HepG2 (cell line): ENCODE results near the gene RXFP1. TPM values are rescaled to one million over a fixed set of nuclear protein-coding genes. Genes with fewer than 3 reads are reported as not detected.

ENCODE experiments used
- ATAC-seq: fragments of 200-7000 bp; cut with Tn5 transposase; 3 replicates; pipeline ENCODE4 v1.9.1; 2020; ENCODE audit warnings: mild to moderate bottlenecking, moderate library complexity
- BruUV-seq: library from RNA; stranded (reverse); fragments of 400-500 nt; replicated peaks from 2 replicates; lab custom pipeline; 2021; lab: Mats Ljungman, UMichigan
- CTCF ChIA-PET: fragments of 300-600 bp; formaldehyde crosslinking; extraction: SDS; loops from one replicate; lab custom pipeline; 2021; ENCODE audit warnings: low total read pairs, inconsistent platforms, low intra/inter-chr PET ratio; lab: Yijun Ruan, JAX
- POLR2A ChIA-PET: fragments of 350-600 bp; sonication (Branson Sonifier 250); formaldehyde crosslinking; loops from one replicate; lab custom pipeline; 2020; ENCODE audit warnings: antibody characterized with exemption, inconsistent platforms; lab: Yijun Ruan, JAX
- DNase-seq: peaks from one replicate; pipeline ENCODE4 v3.0.0-alpha.2; 2015; ENCODE audit warnings: low spot score
- FAIRE-seq: peaks from 3 replicates; lab custom pipeline; 2011; peaks lifted over from hg19 to GRCh38; lab: Jason Lieb, UNC
- H2AFZ ChIP-seq: one replicate; pipeline ENCODE4 v1.6.1; 2011; ENCODE audit warnings: low read length, inconsistent platforms
- H3K27ac ChIP-seq: fragments of 300-600 bp; 3 replicates; pipeline ENCODE4 v1.8.0; 2011; ENCODE audit warnings: mixed run types, mild to moderate bottlenecking, mixed read lengths, low read length, inconsistent platforms; ENCODE audit not compliant: insufficient read depth; ENCODE audit errors: extremely low read length
- H3K27me3 ChIP-seq, 2 experiments: fragments of 200-600 bp in 1 of 2; 2 replicates in 1 of 2; 3 replicates in 1 of 2; pipeline versions ENCODE4 v1.6.0 to v1.8.0; 2011; ENCODE audit warnings: low read length in 2 of 2, mild to moderate bottlenecking in 2 of 2, moderate library complexity in 2 of 2, inconsistent platforms in 1 of 2; ENCODE audit not compliant: insufficient read depth in 2 of 2, control insufficient read depth in 1 of 2
- H3K36me3 ChIP-seq, 2 experiments: fragments of 200-600 bp in 1 of 2; replicated peaks in 1 of 2; 2 replicates in 1 of 2; 3 replicates in 1 of 2; pipeline versions ENCODE4 v1.5.1 to v1.8.0; 2011; ENCODE audit warnings: low read length in 2 of 2, inconsistent platforms in 1 of 2; ENCODE audit not compliant: insufficient read depth in 2 of 2, control insufficient read depth in 1 of 2
- H3K4me1 ChIP-seq: 2 replicates; pipeline ENCODE4 v1.5.1; 2012; ENCODE audit warnings: low read length, inconsistent platforms; ENCODE audit not compliant: insufficient read depth
- H3K4me2 ChIP-seq: 2 replicates; pipeline ENCODE4 v1.6.0; 2011; ENCODE audit warnings: low read depth, low read length, inconsistent platforms
- H3K4me3 ChIP-seq, 3 experiments: fragments of 200-600 bp in 1 of 3; sonication (generic), shearing (Covaris generic) in 1 of 3; replicated peaks in 1 of 3; 2 replicates each; pipeline ENCODE4 v1.5.1; 2011 to 2016; ENCODE audit warnings: low read length in 3 of 3, inconsistent platforms in 2 of 3, low read depth in 2 of 3, mild to moderate bottlenecking in 2 of 3, control low read depth in 1 of 3, mixed read lengths in 1 of 3; ENCODE audit not compliant: insufficient read depth in 1 of 3
- H3K79me2 ChIP-seq: one replicate; pipeline ENCODE4 v1.6.1; 2011; ENCODE audit warnings: low read length, inconsistent platforms; ENCODE audit not compliant: insufficient read depth
- H3K9ac ChIP-seq: 2 replicates; pipeline ENCODE4 v1.6.0; 2011; ENCODE audit warnings: mild to moderate bottlenecking, low read depth, low read length, inconsistent platforms; ENCODE audit not compliant: insufficient read depth
- H3K9me3 ChIP-seq: 2 replicates; pipeline ENCODE4 v1.5.1; 2012; ENCODE audit warnings: mild to moderate bottlenecking, low read length
- H4K20me1 ChIP-seq: 2 replicates; pipeline ENCODE4 v1.6.0; 2011; ENCODE audit warnings: inconsistent platforms, mild to moderate bottlenecking, low read length, moderate library complexity; ENCODE audit not compliant: insufficient read depth
- GATA4 ChIP-seq: sonication (generic); IDR thresholded peaks from 2 replicates; pipeline ENCODE4 v1.6.1; 2016; ENCODE audit warnings: antibody characterized with exemption, low read depth, borderline replicate concordance
- MEIS1 ChIP-seq: sonication (generic); formaldehyde crosslinking; IDR thresholded peaks from 2 replicates; pipeline ENCODE4 v1.9.0; 2021; ENCODE audit warnings: mild to moderate bottlenecking, missing genetic modification reagents, moderate library complexity, borderline replicate concordance
- PHF8 ChIP-seq: sonication (generic); formaldehyde crosslinking; IDR thresholded peaks from 2 replicates; pipeline ENCODE4 v1.5.0; 2020; ENCODE audit warnings: missing genetic modification reagents
- SMC3 ChIP-seq: IDR thresholded peaks from 2 replicates; pipeline ENCODE4 v1.6.1; 2011; ENCODE audit warnings: low read length, improper control_type of control experiment
- TBX3 ChIP-seq: fragments of 450-650 bp; IDR thresholded peaks from 2 replicates; pipeline ENCODE4 v1.6.1; 2017; ENCODE audit warnings: antibody characterized with exemption, mild to moderate bottlenecking, inconsistent platforms, borderline replicate concordance
- ZNF543 ChIP-seq: sonication (generic); formaldehyde crosslinking; IDR thresholded peaks from 2 replicates; pipeline ENCODE4 v1.4.0; 2020; ENCODE audit warnings: mild to moderate bottlenecking, missing genetic modification reagents
- ZNF589 ChIP-seq: sonication (generic); formaldehyde crosslinking; conservative IDR thresholded peaks from 2 replicates; pipeline ENCODE4 v1.8.0; 2022; ENCODE audit warnings: mild to moderate bottlenecking, moderate library complexity, missing genetic modification reagents
- ZNF598 ChIP-seq: sonication (generic); formaldehyde crosslinking; IDR thresholded peaks from 2 replicates; pipeline ENCODE4 v1.5.1; 2020; ENCODE audit warnings: mild to moderate bottlenecking, missing genetic modification reagents, borderline replicate concordance
- ZNF782 ChIP-seq: sonication (generic); formaldehyde crosslinking; IDR thresholded peaks from 2 replicates; pipeline ENCODE4 v1.4.0; 2020; ENCODE audit warnings: missing genetic modification reagents, mild to moderate bottlenecking, borderline replicate concordance
- ZSCAN29 ChIP-seq: sonication (generic); formaldehyde crosslinking; conservative IDR thresholded peaks from 2 replicates; pipeline ENCODE4 v1.4.0; 2020; ENCODE audit warnings: mild to moderate bottlenecking, missing genetic modification reagents
- WGBS: methylation state at CpG from one replicate; pipeline ENCODE4 v1.1.6; 2017; ENCODE audit warnings: low lambda C conversion rate; 5-methylcytosine and 5-hydroxymethylcytosine counted together
- in situ Hi-C: cut with HindIII; loops from 2 replicates; pipeline ENCODE4 v1.10.0; 2017; ENCODE audit warnings: low pct_unique_long_range_greater_than_20kb; ENCODE audit not compliant: extremely low pct_ligation_motif_present
- intact Hi-C: fragments of 100-400 bp; cut with micrococcal nuclease; formaldehyde crosslinking; loops from one replicate; pipeline ENCODE4 v1.10.0; 2022; ENCODE audit not compliant: unreplicated experiment
- polyA plus RNA-seq, 8 experiments: library from polyadenylated mRNA; depleted of rRNA in 3 of 8; stranded (reverse) in 7 of 8; unstranded in 1 of 8; fragments of >200 nt; fragmentation: Illumina TruSeq in 4 of 8; extraction: Trizol in 4 of 8; gene quantifications; 2 replicates each; pipeline versions ENCODE4 v1.2.1 to v1.2.3, GENCODE V29; 2011 to 2016; ENCODE audit warnings: low read depth in 4 of 8, missing spikeins in 1 of 8, mixed read lengths in 1 of 8; ENCODE audit not compliant: insufficient read depth in 1 of 8
- total RNA-seq, 5 experiments: library from RNA; depleted of rRNA; stranded (reverse); fragments of >200 nt; fragmentation: Illumina TruSeq; extraction: Trizol; gene quantifications; 2 replicates each; pipeline ENCODE4 v1.2.3, GENCODE V29; 2016; ENCODE audit warnings: low read depth in 1 of 5
- TF ChIP-seq, protein P1 (sequence below): sonication (generic); formaldehyde crosslinking; IDR thresholded peaks from 2 replicates; pipeline ENCODE4 v1.4.0; 2020; ENCODE audit warnings: low read depth, mild to moderate bottlenecking, missing genetic modification reagents
- TF ChIP-seq, protein P2 (sequence below): sonication (generic); formaldehyde crosslinking; IDR thresholded peaks from 2 replicates; pipeline ENCODE4 v1.8.1; 2023; ENCODE audit warnings: mild to moderate bottlenecking, inconsistent platforms, moderate library complexity, missing genetic modification reagents, borderline replicate concordance
- TF ChIP-seq, protein P3 (sequence below): sonication (generic); formaldehyde crosslinking; IDR thresholded peaks from 2 replicates; pipeline ENCODE4 v1.4.0; 2020; ENCODE audit warnings: mild to moderate bottlenecking, missing genetic modification reagents

The RXFP1 gene
- total and polyA plus RNA-seq, 2 of the 13 experiments (the other 11 are each of a cell fraction or from before 2014, with no cell fraction given), result not detected

DNA sequence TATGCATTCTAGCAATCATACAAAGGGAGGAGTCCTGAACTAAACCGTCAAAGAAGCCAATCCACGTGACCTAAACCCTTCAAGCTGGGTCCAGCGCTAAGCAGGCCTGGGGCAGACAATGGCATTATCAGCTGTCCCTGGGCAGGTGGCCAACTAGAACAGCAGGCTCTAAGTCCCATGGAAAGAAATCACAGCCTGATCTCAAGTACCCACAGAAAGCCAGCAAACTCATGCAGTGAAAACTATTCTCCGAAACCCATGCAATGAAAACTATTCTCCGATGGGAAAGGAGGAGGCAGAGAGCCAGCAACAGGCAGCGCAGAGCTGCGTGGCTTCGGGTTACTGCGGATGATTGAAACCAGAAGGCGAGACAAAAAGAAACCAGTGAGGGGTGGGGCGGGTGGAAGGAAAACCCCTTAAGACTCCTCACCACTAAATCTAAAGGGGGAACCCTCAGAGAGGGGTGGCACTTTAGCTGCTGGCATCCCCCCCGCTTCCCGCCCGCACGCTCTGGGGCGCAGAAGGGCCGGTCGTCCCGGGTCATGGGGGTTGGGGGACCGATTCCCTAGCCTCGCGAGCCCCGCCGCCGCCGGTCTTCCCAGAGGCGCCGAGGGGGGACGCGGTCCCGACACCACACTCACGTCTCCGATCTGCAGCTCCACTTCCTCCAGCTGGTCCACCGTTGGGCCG lies 149.4 kb downstream of the RXFP1 start:
- intact Hi-C loops (loop anchor here (2.0 to 5.0 kb wide), 2 partner anchors 98 to 176 kb away; partner anchors contain the start of gene FNIP2), in situ Hi-C loops (no loop called here)
- no peaks in the 10 kb centered on the region for H3K27me3 ChIP-seq
- DNase-seq, result peak; percentile 59
- peak overlapping the region; percentile 90 for H3K27ac ChIP-seq
- no peak overlapping the region for H2AFZ ChIP-seq
- CTCF ChIA-PET, result no interaction called here
- FAIRE-seq, result no peak
- ATAC-seq, result peak; percentile 37
- H3K9ac ChIP-seq, result peak overlapping the region; percentile 70
- 0% methylated on average over 9 of the region's 35 CpGs for WGBS
- no peaks in the 10 kb centered on the region for H3K36me3 ChIP-seq
- H3K4me2 ChIP-seq, result peak overlapping the region; percentile 86
- no peaks in the 10 kb centered on the region for H4K20me1 ChIP-seq
- no TSS peak for BruUV-seq
- peak overlapping the region; percentile 80 to 90 (median 83) for H3K4me3 ChIP-seq
- peaks cover 28% of the 10 kb centered on the region for H3K4me1 ChIP-seq
- POLR2A ChIA-PET, result no interaction called here
- H3K79me2 ChIP-seq, result peaks cover 26% of the 10 kb centered on the region
- no peaks in the 10 kb centered on the region for H3K9me3 ChIP-seq
- TF ChIP-seq, protein P1, sequence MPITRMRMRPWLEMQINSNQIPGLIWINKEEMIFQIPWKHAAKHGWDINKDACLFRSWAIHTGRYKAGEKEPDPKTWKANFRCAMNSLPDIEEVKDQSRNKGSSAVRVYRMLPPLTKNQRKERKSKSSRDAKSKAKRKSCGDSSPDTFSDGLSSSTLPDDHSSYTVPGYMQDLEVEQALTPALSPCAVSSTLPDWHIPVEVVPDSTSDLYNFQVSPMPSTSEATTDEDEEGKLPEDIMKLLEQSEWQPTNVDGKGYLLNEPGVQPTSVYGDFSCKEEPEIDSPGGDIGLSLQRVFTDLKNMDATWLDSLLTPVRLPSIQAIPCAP, result no peak
- TF ChIP-seq GATA4 (no peak), ZNF589 (CRISPR knock-in tag) (no peak), ZNF598 (CRISPR knock-in tag) (no peak), MEIS1 (peak; percentile 59; the same call in 1 of the 2 replicates), SMC3 (no peak), TBX3 (no peak), ZNF543 (CRISPR knock-in tag) (peak; percentile 51; the same call in 1 of the 2 replicates), ZNF782 (CRISPR knock-in tag) (0 out of 2 replicates have a peak, but pooled peaks have one; percentile 5), ZSCAN29 (0 out of 2 replicates have a peak, but pooled peaks have one; percentile 38), PHF8 (CRISPR knock-in tag) (no peak; the same call in 1 of the 2 replicates)
- TF ChIP-seq, protein P2, sequence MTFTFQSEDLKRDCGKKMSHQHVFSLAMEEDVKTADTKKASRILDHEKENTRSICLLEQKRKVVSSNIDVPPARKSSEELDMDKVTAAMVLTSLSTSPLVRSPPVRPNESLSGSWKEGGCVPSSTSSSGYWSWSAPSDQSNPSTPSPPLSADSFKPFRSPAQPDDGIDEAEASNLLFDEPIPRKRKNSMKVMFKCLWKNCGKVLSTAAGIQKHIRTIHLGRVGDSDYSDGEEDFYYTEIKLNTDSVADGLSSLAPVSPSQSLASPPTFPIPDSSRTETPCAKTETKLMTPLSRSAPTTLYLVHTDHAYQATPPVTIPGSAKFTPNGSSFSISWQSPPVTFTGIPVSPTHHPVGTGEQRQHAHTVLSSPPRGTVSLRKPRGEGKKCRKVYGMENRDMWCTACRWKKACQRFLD, result peak; percentile 5; the same call in 1 of the 2 replicates
- TF ChIP-seq, protein P3, sequence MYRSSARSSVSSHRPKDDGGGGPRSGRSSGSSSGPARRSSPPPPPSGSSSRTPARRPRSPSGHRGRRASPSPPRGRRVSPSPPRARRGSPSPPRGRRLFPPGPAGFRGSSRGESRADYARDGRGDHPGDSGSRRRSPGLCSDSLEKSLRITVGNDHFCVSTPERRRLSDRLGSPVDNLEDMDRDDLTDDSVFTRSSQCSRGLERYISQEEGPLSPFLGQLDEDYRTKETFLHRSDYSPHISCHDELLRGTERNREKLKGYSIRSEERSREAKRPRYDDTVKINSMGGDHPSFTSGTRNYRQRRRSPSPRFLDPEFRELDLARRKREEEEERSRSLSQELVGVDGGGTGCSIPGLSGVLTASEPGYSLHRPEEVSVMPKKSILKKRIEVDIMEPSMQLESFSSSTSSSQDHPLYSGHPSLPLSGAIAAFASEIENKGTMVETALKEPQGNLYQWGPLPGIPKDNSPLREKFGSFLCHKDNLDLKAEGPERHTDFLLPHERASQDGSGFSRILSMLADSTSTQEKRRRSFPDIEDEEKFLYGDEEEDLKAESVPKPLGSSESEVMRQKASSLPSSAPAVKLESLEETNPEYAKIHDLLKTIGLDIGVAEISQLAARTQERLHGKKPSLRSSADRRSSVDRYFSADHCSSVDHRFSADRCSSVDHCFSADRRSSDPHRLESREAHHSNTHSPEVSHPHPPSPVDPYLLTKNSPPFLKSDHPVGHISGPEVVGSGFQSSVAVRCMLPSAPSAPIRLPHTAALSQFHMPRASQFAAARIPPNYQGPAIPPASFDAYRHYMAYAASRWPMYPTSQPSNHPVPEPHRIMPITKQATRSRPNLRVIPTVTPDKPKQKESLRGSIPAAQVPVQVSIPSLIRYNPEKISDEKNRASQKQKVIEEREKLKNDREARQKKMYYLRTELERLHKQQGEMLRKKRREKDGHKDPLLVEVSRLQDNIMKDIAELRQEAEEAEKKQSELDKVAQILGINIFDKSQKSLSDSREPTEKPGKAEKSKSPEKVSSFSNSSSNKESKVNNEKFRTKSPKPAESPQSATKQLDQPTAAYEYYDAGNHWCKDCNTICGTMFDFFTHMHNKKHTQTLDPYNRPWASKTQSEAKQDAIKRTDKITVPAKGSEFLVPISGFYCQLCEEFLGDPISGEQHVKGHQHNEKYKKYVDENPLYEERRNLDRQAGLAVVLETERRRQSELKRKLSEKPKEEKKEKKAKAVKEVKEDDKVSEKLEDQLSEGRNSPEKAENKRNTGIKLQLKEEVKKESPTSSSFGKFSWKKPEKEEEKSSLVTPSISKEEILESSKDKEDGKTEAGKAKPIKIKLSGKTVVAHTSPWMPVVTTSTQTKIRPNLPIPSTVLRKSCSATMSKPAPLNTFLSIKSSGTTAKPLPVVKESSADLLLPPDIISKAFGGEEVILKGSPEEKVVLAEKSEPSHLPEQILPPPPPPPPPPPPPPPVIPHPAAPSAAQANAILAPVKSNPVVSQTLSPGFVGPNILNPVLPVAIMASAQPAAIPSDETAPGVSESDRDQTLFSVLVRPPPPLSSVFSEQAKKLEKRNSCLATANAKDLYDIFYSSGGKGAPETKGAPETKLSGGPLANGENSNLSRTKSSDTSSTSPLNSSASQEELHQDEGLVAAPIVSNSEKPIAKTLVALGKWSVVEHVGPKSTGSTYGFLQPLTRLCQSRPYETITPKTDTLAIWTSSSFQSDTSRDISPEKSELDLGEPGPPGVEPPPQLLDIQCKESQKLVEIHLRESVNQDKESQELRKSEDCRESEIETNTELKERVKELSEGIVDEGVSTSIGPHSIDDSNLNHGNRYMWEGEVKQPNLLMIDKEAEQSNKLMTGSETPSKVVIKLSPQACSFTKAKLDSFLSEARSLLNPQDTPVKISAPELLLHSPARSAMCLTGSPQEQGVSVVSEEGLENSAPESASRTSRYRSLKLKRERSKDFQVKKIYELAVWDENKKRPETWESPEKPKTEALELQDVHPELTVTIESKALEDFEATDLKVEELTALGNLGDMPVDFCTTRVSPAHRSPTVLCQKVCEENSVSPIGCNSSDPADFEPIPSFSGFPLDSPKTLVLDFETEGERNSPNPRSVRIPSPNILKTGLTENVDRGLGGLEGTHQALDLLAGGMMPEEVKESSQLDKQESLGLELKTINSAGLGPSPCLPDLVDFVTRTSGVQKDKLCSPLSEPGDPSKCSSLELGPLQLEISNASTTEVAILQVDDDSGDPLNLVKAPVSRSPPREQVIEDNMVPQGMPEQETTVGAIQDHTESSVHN (CRISPR knock-in tag), result no peak
